Tibial artery (tissue), 4 donors: ENCODE data around the gene ERH.

ENCODE experiments used
- DNase-seq, 2 donors: peaks; one replicate each; pipeline ENCODE4 v3.0.0-alpha.2; 2019
- H3K27ac ChIP-seq, 2 donors: fragments of 200-600 bp; sonication (generic) in 1 of 2; 1 replicate in 1 of 2; 2 replicates in 1 of 2; pipeline ENCODE4 v1.5.1; 2018 to 2019; ENCODE audit warnings: mild to moderate bottlenecking in 1 of 2
- H3K27me3 ChIP-seq, 2 donors: fragments of 200-600 bp; sonication (generic) in 1 of 2; one replicate each; pipeline versions ENCODE4 v1.5.1 to v1.6.0; 2016 to 2019
- H3K36me3 ChIP-seq, 3 donors: fragments of 200-600 bp; sonication (generic) in 2 of 3; one replicate each; pipeline ENCODE4 v1.5.1; 2016 to 2019; ENCODE audit warnings: mild to moderate bottlenecking in 2 of 3
- H3K4me1 ChIP-seq, 4 donors: fragments of 200-600 bp; sonication (generic) in 2 of 4; 1 replicate in 3 of 4; 2 replicates in 1 of 4; pipeline ENCODE4 v1.5.1; 2016 to 2019
- H3K4me3 ChIP-seq, 2 donors: fragments of 200-600 bp; sonication (generic) in 1 of 2; 1 replicate in 1 of 2; 2 replicates in 1 of 2; pipeline ENCODE4 v1.5.1; 2018 to 2019; ENCODE audit warnings: mild to moderate bottlenecking in 2 of 2
- H3K9me3 ChIP-seq, 3 donors: fragments of 200-600 bp; sonication (generic) in 1 of 3; one replicate each; pipeline ENCODE4 v1.5.1; 2016 to 2019
- intact Hi-C: fragments of 100-400 bp; cut with DNase I; formaldehyde crosslinking; loops from one replicate; pipeline ENCODE4 v1.15.0; 2023; ENCODE audit warnings: low total_unique reads
- TF ChIP-seq, protein P1 (sequence below), 2 experiments: fragments of 200-600 bp in 1 of 2; fragments of 450-650 bp in 1 of 2; IDR thresholded peaks; one replicate each; pipeline ENCODE4 v1.5.1; 2017 to 2019; ENCODE audit warnings: antibody characterized with exemption in 2 of 2, mild to moderate bottlenecking in 1 of 2, moderate library complexity in 1 of 2

ERH gene

DNA sequence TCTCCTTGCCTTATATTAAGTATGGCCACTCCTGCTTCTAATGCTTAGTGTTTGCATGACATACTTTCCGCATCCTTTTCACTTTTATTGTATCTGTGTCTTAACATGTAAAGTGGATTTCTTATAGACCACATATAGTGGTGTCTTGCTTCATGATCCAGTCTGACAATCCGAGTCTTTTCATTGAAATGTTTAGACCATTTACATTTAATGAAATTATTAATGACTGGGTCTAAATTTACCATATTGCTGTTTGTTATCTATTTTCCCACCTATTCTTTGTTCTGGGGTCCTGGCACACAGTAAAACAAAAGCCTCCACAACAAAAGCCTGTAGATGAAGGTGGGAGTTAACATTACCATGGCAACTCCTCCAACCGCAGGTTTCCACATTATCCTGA lies 22.9 kb downstream of the ERH start:
- TF ChIP-seq, protein P1, sequence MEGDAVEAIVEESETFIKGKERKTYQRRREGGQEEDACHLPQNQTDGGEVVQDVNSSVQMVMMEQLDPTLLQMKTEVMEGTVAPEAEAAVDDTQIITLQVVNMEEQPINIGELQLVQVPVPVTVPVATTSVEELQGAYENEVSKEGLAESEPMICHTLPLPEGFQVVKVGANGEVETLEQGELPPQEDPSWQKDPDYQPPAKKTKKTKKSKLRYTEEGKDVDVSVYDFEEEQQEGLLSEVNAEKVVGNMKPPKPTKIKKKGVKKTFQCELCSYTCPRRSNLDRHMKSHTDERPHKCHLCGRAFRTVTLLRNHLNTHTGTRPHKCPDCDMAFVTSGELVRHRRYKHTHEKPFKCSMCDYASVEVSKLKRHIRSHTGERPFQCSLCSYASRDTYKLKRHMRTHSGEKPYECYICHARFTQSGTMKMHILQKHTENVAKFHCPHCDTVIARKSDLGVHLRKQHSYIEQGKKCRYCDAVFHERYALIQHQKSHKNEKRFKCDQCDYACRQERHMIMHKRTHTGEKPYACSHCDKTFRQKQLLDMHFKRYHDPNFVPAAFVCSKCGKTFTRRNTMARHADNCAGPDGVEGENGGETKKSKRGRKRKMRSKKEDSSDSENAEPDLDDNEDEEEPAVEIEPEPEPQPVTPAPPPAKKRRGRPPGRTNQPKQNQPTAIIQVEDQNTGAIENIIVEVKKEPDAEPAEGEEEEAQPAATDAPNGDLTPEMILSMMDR (IDR thresholded peaks at IDR 0.05) = no peak
- DNase-seq = no peak
- H3K36me3 ChIP-seq = peaks cover 31 to 41% (median 37%) of the 10 kb centered on the region in 3 donors
- no peaks in the 10 kb centered on the region for H3K27me3 ChIP-seq
- no peaks in the 10 kb centered on the region for H3K9me3 ChIP-seq
- intact Hi-C loops = no loop called here
- H3K27ac ChIP-seq = no peak overlapping the region
- H3K4me3 ChIP-seq = no peak overlapping the region
- H3K4me1 ChIP-seq = no peaks in the 10 kb centered on the region

DNA sequence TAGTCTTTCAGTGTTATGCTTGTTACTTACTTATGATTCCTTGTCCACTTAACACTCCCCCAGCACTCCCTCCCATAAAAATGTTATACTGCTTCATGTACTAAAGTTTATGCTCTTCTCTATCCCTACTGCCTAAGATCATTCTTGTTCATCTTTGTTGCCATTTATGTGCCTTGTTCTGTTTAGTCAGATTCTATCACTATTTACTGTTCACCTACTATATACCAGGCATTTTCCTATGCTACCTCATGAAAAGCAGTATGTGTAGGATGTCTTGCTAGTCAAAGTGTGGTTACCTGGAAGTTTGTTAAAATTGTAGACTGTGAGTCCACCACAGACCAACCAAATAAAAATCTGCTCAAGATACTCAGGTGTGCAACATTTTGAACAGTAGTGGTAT lies 23.9 kb downstream of the ERH start:
- H3K36me3 ChIP-seq = peaks cover 25 to 31% (median 28%) of the 10 kb centered on the region in 3 donors
- no peak for DNase-seq
- H3K9me3 ChIP-seq = no peaks in the 10 kb centered on the region
- intact Hi-C loops = no loop called here
- no peaks in the 10 kb centered on the region for H3K27me3 ChIP-seq
- TF ChIP-seq, protein P1 (IDR thresholded peaks at IDR 0.05) = no peak
- no peaks in the 10 kb centered on the region for H3K4me1 ChIP-seq
- no peak overlapping the region for H3K27ac ChIP-seq
- H3K4me3 ChIP-seq = no peak overlapping the region

DNA sequence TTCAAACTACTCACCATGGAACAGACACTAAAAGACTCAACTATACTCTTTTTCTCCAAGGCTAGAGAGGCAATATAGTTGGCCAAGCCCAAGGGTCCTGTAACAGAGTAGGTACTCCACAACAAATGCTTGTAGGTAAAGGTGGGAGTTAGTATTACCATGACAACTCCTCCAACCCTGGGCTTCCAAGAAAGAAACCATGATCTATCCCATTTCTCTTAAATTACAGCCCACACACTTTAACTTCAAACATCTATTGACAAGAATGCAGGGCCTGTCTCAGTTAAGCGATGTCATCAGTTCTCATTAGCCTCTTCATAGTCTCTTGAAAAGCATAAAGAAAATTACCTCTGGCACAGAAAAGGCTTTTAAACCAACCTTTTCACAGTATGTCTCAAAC lies 25.0 kb downstream of the ERH start:
- Histone ChIP-seq H3K4me1 (no peaks in the 10 kb centered on the region), H3K9me3 (no peaks in the 10 kb centered on the region), H3K27me3 (no peaks in the 10 kb centered on the region), H3K27ac (no peak overlapping the region), H3K36me3 (peaks cover 23 to 28% (median 24%) of the 10 kb centered on the region in 3 donors), H3K4me3 (no peak overlapping the region)
- no peak for DNase-seq
- TF ChIP-seq, protein P1 (IDR thresholded peaks at IDR 0.05) = no peak
- intact Hi-C loops = no loop called here

DNA sequence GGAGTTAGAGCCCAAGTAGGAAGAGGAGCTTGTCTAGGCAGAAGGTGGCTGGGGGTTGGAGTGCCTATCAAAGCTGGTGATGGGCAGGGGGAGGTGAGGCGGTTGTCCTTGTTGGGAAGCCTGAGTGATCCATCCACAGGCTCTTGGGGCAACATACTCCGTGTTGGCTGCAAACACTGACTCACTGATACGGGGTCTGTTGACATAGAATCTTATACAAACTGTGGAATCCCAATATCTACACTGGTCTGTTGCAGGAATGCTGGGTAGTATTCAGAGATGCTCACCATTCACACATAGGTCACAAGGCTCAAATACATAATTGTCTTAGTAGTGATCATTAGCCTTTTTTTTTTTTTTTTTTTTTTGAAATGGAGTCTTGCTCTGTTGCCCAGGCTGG lies 26.0 kb downstream of the ERH start:
- Histone ChIP-seq H3K4me1 (no peaks in the 10 kb centered on the region), H3K27ac (no peak overlapping the region), H3K4me3 (no peak overlapping the region), H3K9me3 (no peaks in the 10 kb centered on the region), H3K27me3 (no peaks in the 10 kb centered on the region), H3K36me3 (peaks cover 23 to 27% (median 24%) of the 10 kb centered on the region in 3 donors)
- DNase-seq = no peak
- TF ChIP-seq, protein P1 (IDR thresholded peaks at IDR 0.05) = no peak
- intact Hi-C loops = no loop called here

DNA sequence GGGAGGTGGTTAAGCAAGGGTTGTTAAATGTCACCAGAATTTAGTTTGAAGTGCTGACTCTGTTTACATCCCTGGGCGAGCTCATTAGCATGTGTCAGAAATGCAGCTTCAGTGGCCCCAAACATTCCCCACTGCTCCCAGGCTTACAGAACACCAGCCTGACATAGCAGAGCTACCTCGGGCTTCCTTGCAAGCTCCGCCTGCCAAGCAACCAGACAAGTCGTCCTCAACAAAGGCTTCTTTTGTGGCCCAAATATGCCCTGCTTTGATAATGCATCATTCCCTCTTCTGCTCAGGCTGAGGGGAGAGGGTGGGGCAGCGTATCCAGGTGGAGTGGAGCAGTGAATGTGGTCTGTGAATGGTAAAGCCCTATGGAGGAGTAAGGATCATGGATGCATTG lies 28.0 kb downstream of the ERH start:
- intact Hi-C loops = no loop called here
- H3K9me3 ChIP-seq = no peaks in the 10 kb centered on the region

More for the DNA sequence above, 28.0 kb downstream of the ERH start:
- Histone ChIP-seq H3K4me3 (no peak overlapping the region), H3K4me1 (no peaks in the 10 kb centered on the region), H3K27me3 (peaks cover 0 to 4% of the 10 kb centered on the region in 2 donors), H3K36me3 (peaks cover 3 to 7% (median 4%) of the 10 kb centered on the region in 3 donors), H3K27ac (no peak overlapping the region)
- no peak for DNase-seq
- TF ChIP-seq, protein P1 (IDR thresholded peaks at IDR 0.05) = no peak
